ENCODE data around the gene ATP6AP1. TPM values are rescaled to one million over a fixed set of nuclear protein-coding genes. Genes with fewer than 3 reads are reported as not detected.
A peak's percentile ranks its signal among the peaks of the same experiment; 100 is the strongest.

ATP6AP1 gene
- total RNA-seq, 1 donor from 2014 or later: 78.3 TPM

DNA sequence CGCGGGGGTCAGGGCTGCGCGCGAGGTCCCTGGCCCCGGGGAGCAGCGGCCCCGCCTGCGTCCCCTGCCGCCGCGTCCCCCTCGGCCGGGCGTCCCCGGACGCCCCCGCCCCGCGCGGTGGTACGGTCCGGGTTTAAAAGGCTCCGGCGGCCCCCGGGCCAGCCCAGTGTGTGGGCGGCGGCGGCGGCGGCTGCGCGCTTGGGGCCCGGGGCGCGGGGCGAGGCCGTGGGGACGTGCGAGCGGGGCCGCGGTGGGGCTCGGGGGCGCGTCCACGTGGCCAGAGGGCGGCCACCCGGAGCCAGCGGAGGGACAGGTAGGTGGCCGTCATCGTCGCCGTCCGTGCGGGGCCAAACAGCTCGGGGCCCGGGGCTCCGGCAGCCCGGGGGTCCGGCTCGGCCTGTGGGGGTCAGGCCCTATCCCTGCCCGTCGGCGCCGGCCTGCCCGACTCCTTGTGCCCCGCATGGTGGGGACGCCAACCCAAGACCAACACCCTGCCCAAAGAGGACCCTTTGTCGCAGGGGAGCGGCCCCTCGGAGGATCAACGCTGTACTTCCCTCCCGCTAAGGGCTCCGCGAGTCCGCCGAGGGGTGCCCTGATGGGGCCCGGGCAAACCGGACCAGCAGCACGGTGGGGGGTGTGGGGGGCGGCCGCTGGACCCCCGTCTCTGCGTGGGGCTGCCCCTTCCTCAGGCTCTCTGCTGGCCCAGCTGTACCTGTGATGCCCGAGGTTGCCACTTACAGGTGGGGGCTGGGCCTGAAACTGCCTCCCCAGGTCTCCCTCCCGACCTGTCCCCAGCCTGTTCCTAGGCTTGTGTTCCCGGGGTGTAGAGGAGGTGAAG lies 29.9 kb downstream of the ATP6AP1 start, which contains the start of gene PLXNA3:
TSS of gene PLXNA3 (plus strand) at position 166 of the 838 bp plus-strand sequence. CDS start 1,903 bp downstream, outside the sequence.
- no peak for DNase-seq (ENCODE audit: low read depth)
- TF ChIP-seq, protein P1, sequence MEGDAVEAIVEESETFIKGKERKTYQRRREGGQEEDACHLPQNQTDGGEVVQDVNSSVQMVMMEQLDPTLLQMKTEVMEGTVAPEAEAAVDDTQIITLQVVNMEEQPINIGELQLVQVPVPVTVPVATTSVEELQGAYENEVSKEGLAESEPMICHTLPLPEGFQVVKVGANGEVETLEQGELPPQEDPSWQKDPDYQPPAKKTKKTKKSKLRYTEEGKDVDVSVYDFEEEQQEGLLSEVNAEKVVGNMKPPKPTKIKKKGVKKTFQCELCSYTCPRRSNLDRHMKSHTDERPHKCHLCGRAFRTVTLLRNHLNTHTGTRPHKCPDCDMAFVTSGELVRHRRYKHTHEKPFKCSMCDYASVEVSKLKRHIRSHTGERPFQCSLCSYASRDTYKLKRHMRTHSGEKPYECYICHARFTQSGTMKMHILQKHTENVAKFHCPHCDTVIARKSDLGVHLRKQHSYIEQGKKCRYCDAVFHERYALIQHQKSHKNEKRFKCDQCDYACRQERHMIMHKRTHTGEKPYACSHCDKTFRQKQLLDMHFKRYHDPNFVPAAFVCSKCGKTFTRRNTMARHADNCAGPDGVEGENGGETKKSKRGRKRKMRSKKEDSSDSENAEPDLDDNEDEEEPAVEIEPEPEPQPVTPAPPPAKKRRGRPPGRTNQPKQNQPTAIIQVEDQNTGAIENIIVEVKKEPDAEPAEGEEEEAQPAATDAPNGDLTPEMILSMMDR (IDR thresholded peaks at IDR 0.05; ENCODE audit: insufficient read depth, low read length, poor library complexity, severe bottlenecking): no peak
- Histone ChIP-seq H3K27me3 (ENCODE audit: control insufficient read depth, insufficient read depth, low read length) (no peaks in the 10 kb centered on the region), H3K36me3 (ENCODE audit: control insufficient read depth, insufficient read depth, low read length) (no peaks in the 10 kb centered on the region), H3K4me3 (ENCODE audit: low read depth, low read length) (peak within 1 kb of the TSS; percentile 70)

DNA sequence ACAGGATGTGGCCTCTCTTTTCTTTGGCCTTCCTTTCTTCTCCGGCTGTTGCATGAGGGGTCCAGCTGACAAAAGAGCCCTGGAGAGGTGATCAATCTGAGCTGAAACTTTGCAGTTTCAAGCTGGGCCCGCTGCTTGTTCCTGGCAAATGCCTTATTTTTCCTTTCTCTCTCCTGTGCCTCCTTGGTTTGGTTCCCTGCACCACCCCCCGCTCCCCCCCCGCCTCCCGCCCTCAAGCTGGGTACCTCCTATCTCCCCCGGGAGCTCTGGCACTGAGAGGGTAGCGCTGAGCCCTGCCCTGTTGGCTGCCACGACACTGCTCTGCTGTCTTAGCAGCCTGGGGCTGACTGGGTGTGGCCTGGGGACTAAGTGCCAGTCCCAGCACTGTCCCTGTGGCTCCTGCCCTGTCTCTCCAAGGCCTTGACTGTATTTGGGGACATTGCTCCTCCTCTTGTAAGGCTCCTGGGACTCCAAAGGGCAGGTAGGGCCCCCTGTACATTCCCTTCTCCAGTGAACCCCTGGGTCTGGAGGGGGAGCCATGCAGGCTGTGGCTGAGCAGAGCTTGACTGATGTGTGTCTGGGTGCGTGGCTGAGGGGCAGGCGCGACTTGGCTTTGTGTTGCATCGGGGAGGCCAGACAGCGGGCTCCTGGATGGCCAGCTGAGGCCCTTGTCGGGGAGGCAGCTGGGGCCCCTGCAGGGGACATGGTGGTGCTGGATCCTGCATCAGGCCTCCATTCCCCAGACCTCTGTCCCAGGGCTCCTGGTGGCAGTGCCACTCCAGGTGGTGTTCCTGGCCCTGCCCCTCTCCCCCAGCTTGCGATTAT lies 30.7 kb downstream of the ATP6AP1 start:
- H3K27me3 ChIP-seq (ENCODE audit: control insufficient read depth, insufficient read depth, low read length): no peaks in the 10 kb centered on the region
- H3K4me3 ChIP-seq (ENCODE audit: low read depth, low read length): peak overlapping the region; percentile 70
- H3K36me3 ChIP-seq (ENCODE audit: control insufficient read depth, insufficient read depth, low read length): no peaks in the 10 kb centered on the region
- no peak for DNase-seq (ENCODE audit: low read depth)
- TF ChIP-seq, protein P1 (IDR thresholded peaks at IDR 0.05; ENCODE audit: insufficient read depth, low read length, poor library complexity, severe bottlenecking): no peak

GRCh38 chrX:154459832-154460231 lies 31.4 kb downstream of the ATP6AP1 start:
- peak overlapping the region; percentile 70 for H3K4me3 ChIP-seq (ENCODE audit: low read depth, low read length)
- no peak for DNase-seq (ENCODE audit: low read depth)
- H3K27me3 ChIP-seq (ENCODE audit: control insufficient read depth, insufficient read depth, low read length): no peaks in the 10 kb centered on the region
- TF ChIP-seq, protein P1 (IDR thresholded peaks at IDR 0.05; ENCODE audit: insufficient read depth, low read length, poor library complexity, severe bottlenecking): no peak
- no peaks in the 10 kb centered on the region for H3K36me3 ChIP-seq (ENCODE audit: control insufficient read depth, insufficient read depth, low read length)

DNA sequence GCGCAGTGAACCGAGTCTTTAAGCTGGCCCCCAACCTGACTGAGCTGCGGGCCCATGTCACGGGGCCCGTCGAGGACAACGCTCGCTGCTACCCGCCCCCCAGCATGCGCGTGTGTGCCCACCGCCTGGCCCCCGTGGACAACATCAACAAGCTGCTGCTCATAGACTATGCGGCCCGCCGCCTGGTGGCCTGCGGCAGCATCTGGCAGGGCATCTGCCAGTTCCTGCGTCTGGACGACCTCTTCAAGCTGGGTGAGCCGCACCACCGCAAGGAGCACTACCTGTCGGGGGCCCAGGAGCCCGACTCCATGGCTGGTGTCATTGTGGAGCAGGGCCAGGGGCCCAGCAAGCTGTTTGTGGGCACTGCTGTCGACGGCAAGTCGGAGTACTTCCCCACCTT lies 31.8 kb downstream of the ATP6AP1 start:
- TF ChIP-seq, protein P1 (IDR thresholded peaks at IDR 0.05; ENCODE audit: insufficient read depth, low read length, poor library complexity, severe bottlenecking): peak; percentile 28
- Histone ChIP-seq H3K27me3 (ENCODE audit: control insufficient read depth, insufficient read depth, low read length) (no peaks in the 10 kb centered on the region), H3K36me3 (ENCODE audit: control insufficient read depth, insufficient read depth, low read length) (no peaks in the 10 kb centered on the region), H3K4me3 (ENCODE audit: low read depth, low read length) (no peak overlapping the region)
- DNase-seq (ENCODE audit: low read depth): no peak

DNA sequence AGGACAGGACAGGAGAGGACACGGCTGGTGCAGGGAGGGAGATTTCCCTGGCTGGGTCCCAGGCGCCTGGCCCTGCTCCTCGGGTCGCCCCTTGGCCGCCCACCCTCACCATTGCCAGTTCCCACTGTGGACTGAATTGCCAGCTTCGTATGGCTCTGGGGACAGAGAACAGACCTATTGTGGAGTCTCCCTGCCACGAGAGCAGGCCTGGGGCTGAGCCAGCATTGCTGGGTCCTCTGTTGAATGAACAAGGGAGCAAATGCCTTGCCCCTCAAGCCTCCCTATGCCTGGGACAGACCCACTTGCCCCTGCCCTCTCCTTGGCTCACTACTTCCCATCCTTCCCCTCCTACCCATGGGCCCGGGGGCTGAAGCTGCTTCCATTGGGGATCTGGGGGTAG lies 33.9 kb downstream of the ATP6AP1 start:
- H3K27me3 ChIP-seq (ENCODE audit: control insufficient read depth, insufficient read depth, low read length): no peaks in the 10 kb centered on the region
- no peak for DNase-seq (ENCODE audit: low read depth)
- H3K36me3 ChIP-seq (ENCODE audit: control insufficient read depth, insufficient read depth, low read length): no peaks in the 10 kb centered on the region
- H3K4me3 ChIP-seq (ENCODE audit: low read depth, low read length): no peak overlapping the region
- TF ChIP-seq, protein P1 (IDR thresholded peaks at IDR 0.05; ENCODE audit: insufficient read depth, low read length, poor library complexity, severe bottlenecking): no peak

Data from kidney epithelial cell (primary cell).